ENCODE results near the gene CCAR1.
"Not testable (repeated sequence)": the region's sequence is repeated elsewhere in the genome, so short reads cannot be mapped to it uniquely, and the experiment has no call there.

The CCAR1 gene

DNA sequence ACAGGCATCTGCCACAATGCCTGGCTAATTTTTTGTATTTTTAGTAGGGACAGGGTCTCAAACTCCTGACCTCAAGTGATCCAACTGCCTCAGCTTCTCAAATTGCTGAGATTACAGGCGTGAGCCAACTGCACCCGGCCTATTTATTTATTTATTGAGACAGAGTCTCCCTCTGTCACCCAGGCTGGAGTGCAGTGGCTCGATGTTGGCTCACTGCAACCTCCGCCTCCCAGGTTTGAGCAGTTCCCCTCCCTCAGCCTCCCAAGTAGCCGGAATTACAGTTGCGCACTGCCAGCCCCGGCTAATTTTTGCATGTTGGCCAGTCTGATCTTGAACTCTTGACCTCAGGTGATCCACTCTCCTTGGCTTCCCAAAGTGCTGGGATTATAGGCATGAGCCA lies 46.4 kb downstream of the CCAR1 start:
- not testable (repeated sequence) for DNase-seq

DNA sequence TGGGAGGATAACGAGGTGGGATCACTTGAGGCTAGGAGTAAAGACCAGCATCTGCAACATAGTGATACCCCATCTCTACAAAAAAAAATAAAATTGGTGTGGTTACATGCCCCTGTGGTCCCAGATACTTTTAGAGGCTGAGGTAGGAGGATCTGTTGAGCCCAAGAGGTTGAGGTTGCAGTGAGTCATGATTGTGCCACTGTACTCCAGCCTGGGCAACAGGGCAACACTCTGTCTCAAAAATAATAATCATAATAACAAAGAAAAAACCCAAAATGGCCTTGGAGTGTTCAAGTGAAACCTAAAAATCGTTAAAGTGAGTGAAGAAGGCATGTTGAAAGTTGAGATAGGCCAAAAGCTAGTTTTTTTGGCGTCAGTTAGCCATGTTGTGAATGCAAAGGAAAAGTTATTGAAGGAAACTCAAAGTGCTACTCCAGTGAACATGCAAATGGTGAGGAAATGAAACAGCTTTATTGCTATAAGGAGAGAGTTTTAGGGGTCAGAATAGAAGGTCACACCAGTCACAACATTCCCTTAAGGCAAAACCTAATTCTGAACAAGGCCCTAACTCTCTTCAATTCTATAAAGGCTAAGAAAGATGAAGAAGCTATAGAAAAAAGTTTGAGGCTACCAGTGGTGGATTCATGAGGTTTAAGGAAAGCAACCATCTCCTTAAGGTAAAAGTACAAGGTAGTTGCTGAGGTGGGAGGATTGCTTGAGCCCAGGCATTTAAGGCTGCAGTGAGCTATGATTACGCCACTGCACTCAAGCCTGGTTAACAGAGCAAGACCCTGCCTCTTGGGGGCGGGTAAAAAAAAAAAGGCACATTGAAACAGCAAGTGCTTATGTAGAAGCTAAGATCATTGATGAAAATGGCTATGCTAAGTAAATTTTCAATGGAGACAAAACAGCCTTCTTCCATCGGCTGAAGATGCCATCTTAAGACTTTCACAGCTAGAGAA lies 60.9 kb downstream of the CCAR1 start:
- DNase-seq, result no peak

DNA sequence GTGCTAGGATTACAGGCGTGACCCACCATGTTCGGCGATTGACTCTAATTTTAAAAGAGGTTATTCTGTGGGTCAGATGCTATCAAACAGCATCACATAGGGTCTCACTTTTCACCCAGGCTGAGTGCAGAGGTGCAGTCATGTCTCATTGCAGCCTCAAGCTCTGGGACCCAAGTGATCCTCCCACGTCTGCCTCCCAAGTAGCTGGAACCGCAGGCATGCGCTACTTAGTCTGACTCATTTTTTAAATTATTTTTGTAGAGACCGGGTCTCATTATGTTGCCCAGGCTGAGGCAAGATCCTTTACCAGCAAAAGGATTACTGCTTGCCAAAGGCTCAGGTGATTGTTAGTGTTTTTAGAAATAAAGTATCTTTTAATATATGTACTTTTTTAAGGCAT lies 63.4 kb downstream of the CCAR1 start:
- no peak for DNase-seq

DNA sequence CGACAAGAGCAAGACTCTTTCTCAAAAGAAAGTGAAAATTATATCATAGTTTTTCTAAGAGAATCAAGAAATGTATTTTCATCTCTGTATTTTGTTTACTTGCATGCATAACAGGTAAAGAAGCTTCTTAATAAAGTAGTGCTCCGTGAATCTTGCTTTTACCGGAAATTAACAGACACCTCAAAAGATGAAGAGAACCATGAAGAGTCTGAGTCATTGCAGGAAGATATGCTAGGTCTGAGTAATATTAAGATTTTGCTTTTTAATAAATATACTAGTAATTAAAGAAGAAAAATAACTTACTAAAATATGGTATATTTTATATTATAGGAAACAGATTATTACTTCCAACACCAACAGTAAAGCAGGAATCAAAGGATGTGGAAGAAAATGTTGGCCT lies 66.8 kb downstream of the CCAR1 start:
- no peak for DNase-seq

DNA sequence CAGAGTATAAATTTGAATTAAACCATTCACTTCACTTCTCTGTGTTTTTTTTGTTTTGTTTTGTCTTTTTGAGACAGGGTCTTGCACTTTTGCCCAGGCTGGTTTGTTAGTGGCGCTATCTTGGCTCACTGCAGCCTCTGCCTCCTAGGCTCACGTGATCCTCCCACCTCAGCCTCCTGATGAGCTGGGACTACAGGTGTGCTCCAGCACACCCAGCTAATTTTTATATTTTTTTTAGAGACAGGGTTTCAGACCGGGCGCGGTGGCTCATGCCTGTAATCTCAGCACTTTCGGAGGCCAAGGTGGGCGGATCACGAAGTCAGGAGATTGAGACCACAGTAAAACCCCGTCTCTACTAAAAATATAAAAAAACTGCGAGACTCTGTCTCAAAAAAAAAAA lies 69.4 kb downstream of the CCAR1 start:
- DNase-seq, result no peak

DNA sequence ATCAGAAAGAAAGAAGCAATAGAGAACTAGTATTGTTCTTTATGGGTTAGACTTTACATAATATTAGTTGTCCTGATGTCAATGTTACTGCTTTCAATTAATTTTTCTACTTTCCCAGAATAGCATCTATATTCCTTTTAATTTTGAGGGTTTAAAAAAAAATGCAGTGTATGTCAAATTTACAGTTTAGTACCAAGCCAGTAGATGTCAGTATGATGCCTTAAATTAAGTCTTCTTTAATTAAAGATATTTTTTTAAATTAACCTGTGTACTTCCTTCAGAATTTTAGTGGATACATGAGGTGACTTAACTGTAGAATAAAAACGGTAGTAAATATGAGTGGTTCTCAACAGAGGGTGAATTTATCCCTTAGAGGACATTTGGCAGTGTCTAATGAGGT lies 71.1 kb downstream of the CCAR1 start:
- no peak for DNase-seq

DNA sequence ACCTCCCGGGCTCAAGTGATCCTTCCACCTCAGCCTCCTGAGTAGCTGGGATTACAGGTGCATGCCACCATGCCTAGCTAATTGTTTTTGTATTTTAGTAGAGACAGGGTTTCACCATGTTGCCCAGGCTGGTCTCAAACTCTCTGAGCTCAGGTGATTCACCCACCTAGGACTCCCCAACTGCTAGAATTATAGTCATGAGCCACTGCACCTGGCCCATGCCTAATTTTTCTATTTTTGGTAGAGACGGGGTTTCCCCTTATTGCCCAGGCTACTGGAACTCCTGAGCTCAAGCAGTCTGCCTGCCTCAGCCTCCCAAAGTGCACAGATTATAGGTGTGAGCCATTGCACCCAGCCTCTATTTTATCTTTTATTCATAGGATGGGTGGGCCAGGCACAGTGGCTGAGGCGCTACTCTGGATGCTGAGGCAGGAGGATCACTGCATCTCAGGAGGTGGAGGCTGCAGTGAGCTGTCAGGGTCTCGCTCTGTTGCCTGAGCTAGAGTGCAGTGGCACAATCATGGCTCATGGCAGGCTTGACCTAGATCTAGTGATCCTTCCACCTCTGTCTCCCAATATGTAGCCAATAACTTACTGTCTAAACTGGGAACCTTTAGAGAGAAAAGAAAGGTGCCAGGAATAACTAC lies 75.0 kb downstream of the CCAR1 start:
- no peak for DNase-seq

DNA sequence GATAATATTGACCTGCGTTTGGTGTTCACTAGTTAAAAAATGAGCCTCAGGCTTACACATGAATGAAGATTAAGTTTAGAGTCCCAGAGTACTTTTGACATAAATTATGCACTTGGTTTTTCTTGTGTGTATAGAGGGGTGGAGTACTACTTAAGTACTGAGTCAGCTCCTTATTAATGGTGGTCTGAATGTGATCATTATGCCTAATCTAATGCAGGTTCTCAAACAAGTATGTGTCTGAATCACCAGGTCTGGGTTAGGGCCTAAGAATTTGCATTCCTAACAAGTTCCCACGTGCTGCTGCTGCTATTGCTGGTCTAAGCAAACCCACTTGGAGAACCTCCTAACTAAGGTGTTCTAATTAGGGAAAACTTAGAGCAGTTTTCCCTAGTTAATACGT lies 75.6 kb downstream of the CCAR1 start:
- no peak for DNase-seq

DNA sequence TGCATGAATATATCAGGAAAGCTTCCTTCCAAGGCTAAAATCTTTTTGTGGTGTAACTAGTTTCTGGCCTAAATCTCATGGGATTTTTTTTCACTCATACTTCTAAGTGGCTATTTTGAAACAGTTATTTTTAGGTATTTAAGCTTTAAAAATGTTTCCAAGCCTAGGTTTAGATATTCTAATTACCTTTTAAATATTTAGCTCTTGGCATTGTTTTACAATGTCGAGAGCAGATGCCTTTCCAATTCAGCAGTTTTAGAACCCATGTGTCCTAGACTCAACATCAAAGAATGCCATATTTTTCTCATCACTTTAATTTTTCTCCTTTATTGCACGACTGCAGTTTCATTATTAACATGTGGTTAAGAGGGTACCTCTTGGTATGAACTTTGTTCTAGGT lies 79.2 kb downstream of the CCAR1 start:
- no peak for DNase-seq

DNA sequence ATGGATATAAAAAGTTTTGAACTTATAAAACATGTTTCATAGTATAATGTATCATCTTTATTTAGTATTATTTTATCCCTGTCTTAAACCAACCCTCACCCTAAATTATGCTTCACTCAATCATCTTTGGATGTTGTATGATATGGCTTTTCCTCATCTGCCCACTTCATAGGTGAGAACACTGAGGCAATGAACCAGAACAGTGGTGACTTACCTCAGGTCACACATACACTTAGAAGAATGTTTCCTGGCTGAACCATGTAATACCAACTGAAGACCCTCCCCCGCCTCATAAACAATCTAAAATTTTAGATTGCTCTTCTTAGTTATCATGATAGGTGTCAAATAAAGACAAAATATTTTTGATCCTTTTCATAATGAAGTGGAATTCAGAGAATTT lies 83.7 kb downstream of the CCAR1 start:
- no peak for DNase-seq

DNA sequence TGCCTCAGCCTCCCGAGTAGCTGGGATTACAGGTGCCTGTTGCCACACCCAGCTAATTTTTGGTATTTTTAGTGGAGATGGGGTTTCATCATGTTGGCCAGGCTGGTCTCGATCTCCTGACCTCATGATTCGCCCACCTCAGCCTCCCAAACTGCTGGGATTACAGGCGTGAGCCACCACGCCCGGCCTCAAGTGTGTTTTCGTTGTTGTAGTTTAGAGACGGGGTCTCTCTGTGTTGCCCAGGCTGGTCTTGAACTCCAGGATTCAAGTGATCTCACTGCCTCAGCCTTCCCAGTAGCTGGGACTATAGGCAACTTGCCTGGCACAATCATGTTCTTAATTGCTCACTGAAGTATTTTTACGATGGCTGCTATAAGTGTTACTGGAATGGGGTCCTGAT lies 89.8 kb downstream of the CCAR1 start:
- DNase-seq, result not testable (repeated sequence)

DNA sequence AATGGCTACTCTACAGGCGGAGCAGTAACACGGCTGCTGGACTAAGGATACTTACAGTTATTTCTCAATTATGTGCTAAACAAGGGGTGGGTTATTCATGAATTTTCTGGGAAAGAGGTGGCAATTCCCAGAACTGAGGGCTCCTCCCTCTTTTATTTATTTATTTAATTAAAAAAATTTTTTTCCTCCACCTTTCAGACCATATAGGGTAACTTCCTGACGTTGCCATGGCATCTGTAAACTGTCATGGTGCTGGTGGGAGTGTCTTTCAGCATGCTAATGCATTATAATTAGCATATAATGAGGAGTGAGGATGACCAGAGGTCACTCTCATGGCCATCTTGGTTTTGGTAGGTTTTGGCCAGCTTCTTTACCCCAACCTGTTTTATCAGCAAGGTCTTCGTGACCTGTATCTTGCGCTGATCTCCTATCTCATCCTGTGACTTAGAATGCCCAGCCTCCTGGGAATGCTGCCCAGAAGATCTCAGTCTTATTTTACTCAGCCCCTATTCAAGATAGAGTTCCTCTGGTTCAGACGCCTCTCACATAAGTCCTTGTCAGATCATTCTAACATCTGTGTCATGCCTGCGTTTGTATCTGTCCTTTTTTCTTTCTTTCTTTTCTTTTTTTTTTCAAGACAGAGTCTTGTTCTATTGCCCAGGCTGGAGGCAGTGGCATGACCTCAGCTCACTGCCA lies 90.4 kb downstream of the CCAR1 start:
- DNase-seq, result no peak

DNA sequence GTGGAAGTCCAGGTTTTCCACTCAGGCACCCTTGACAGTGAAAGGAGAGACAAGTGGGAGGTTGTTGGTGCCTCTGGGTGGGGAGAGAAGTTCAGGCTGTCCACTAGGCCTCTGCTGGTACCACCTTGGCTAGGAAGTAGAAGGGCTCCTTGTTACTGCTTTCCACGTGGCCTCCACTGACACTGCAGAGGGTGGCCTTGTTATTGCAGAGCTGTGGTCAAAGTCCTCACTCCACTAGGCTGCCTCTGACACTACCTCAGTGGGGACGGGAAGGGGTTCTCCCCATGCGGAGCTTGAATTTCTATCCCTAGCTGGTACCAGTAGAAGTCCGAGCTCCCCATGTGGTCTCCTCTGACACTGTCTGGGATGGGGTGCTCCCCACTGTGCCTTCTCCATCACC lies 91.4 kb downstream of the CCAR1 start:
- DNase-seq, result no peak

DNA sequence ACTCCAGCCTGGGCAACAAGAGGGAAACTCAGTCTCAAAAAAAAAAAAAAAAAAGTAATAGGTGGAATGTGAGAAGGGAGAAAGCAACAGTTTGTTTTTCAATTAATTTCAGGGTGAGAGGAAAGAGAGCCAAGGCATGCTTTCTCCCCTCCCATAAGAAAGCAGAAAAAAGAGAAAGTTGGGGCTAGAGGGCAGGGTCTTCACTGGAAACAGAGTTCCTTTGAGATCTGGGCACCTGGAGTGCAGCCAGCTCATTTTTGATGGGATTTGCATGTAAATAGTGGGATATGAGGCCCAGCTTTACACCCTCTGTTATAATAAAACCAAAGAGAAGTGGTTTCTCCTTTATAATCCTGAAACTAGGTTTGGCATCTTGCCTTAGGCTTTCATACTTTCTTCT lies 92.5 kb downstream of the CCAR1 start:
- no peak for DNase-seq

DNA sequence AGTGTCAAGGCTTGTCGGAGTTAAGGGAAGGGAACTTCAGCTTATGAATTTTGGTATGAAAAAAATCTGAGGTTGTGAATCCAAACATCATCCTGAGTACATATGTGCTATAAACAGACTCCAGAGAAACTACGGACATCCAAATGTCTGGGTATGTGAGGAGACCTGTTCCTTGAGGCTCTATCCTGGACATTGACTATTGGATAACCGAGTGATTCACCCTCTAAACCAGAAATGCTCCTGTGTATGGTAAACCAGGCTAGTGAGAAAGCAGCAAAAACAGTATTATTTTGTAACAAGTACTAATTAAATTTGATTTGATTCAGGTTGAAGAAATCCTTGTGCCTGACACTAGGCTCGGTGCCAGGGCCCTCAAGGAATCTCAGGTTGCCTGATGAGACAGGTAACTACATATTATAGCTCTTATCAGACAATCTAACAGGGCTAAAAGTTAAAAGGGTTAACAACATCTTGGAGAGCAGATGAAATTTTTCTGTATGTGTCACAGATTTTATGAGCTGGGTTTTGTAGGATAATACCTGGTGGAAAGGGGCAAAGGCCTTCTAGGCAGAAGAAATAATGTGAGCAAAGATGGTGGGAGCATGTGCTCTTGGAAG lies 95.9 kb downstream of the CCAR1 start:
- no peak for DNase-seq

DNA sequence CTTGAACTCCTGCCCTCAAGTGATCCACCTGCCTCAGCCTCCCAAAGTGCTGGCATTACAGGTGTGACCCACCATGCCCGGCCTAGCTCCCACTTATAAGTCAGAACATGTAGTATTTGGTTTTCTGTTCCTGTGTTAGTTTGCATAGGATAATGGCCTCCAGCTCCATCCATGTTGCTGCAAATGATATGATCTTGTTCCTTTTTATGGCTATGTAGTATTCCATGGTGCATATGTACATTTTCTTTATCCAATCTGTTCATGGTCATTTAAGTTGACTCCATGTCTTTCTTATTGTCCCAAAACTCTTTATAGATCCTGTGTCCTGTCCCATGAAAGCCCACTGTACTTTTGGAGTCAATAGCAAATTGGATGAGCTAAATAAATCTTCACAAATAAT lies 99.3 kb downstream of the CCAR1 start:
- DNase-seq, result not testable (repeated sequence)

DNA sequence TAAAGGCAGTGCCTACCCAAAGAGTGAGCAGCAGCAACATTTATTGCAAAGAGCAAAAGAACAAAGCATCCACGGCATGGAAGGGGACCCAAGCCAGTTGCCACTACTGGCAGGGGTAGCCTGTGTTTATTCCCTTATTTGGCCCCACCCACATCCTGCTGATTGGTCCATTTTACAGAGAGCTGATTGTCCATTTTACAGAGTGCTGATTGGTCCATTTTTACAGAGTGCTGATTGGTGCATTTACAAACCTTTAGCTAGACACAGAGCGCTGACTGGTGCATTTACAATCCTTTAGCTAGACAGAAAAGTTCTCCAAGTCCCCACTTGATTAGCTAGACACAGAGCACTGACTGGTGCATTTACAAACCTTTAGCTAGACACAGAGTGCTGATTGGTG lies 101.6 kb downstream of the CCAR1 start:
- not testable (repeated sequence) for DNase-seq

DNA sequence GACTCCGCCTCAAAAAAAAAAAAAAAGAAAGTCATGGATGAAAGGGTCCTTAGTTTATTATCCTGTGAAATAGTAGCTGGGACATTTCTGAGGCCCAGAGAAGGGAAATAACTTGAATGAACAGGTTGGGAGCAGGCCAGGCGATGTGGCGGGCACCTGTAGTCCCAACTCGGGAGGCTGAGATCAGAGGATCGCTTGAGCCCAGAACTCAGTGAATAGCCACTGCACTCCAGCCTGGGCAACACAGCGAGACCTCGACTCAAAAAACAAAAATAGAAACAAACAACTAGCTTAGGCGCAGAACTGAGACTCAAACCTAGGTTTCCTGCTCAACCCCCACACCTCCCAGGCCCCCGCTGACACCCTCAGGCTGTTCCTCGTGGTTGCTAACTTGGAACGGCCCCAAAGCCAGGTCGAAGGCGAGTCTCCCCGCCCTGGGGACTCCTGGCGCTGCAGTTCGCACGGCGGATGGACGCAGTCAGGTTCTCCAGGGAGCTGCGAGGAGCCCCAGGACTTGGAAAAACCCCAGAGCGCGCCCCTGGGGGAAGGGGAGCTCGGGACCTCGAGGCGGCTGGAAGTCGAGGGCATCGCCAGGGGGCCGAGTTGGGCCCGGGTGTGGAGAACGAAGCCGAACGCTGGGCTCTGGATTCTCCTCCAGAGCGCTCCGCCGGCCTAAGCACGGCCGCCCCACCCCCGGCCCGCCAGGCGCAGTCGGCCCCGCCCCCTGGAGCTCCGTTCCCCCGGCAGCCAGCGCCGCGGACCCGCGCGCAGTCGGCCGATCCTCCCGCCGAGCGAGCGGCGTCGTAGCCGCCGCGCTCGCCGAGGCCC lies 105.9 kb downstream of the CCAR1 start, which contains the start of gene STOX1:
STOX1 (plus strand) TSS at position 768 of the 828 bp plus-strand sequence. CDS start 93 bp downstream, outside the sequence.
- DNase-seq, result peak in 3 of 4 experiments; percentile 11 to 57 (median 32)

DNA sequence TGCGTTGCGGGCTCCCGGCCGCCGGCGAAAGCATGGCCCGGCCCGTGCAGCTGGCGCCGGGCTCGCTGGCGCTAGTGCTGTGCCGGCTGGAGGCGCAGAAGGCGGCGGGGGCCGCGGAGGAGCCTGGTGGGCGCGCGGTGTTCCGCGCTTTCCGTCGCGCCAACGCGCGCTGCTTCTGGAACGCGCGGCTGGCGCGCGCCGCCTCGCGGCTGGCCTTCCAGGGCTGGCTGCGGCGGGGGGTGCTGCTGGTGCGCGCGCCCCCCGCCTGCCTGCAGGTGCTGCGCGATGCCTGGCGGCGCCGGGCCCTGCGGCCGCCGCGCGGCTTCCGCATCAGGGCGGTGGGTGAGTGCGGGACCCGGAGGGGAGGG lies 106.5 kb downstream of the CCAR1 start:
- DNase-seq, result not testable (repeated sequence)

DNA sequence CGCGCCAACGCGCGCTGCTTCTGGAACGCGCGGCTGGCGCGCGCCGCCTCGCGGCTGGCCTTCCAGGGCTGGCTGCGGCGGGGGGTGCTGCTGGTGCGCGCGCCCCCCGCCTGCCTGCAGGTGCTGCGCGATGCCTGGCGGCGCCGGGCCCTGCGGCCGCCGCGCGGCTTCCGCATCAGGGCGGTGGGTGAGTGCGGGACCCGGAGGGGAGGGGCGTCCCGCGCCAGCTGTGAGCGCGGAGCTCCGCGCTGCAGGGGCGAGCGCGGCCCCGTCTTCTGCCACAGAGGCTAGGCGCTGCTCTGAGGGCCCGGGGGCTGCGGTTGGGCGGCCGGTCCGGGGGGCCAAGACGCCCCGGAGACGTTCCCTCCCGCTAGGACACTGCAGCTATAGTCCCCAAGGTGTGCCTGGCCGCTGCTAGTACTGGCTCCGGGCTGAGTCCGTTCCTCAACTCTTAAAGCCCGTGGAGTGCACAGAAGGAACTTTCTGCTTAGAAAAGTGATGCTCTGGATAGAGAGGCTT lies 107.1 kb downstream of the CCAR1 start:
- DNase-seq, result peak in 1 of 4 experiments; percentile 11

DNA sequence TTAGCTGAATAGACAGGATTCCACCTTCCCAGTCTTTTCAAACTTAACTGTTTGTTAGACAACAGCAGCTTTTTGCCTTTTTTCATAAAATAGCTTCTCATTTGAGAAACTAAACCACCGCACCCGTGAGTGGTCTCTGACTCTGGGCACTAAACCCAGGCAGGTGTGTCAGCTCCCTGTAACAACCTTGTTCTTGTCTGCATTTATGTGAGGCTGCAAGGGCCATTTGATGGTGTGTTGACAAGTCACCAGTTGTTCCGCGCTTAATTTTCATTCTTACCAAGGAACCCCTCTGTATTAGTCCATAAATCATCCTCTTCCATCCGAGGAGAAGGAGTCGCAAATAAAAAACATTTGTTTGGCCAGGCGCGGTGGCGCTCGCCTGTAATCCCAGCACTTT lies 107.8 kb downstream of the CCAR1 start:
- DNase-seq, result no peak

DNA sequence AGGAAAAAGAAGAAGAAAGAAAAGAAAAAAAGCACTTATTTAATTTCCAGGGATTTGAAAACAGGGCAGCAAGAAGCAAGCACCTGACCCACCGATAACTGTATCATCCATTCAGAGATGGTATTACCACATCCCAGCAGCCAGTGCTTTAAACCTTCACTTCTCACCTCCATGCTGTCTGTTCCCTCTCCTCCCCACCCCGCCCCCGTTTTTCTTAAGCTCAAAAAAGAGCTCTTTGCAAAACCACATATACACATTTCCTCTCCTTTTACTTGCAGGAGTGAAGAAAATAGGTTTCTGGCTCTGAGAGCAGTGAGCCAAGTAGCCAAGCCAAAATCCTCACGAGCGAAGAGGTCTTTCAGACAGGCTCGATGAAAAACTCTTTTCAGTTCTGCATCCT lies 108.5 kb downstream of the CCAR1 start:
- no peak for DNase-seq
